Measurements from ENCODE around the gene U2AF2. TPM values are rescaled to one million over a fixed set of nuclear protein-coding genes. Genes with fewer than 3 reads are reported as not detected.

The U2AF2 gene
- total RNA-seq, 1 experiment from 2014 or later: 321 TPM

GRCh38 chr19:55675661-55676354 is 21.0 kb downstream of the U2AF2 start:
- peaks cover 36 to 42% of the 10 kb centered on the region in 2 experiments for H3K4me1 Mint-ChIP-seq
- no peak overlapping the region for H2AK5ac ChIP-seq (ENCODE audit: insufficient read length, low read length)
- no peaks in the 10 kb centered on the region; a peak in 1 of 5 replicates for H3K9me3 Mint-ChIP-seq

More at GRCh38 chr19:55675661-55676354, 21.0 kb downstream of the U2AF2 start:
- no peak overlapping the region for H4K5ac ChIP-seq (ENCODE audit: insufficient read length, low read depth, low read length)
- H4K8ac ChIP-seq (replicated peaks; ENCODE audit: insufficient read length, low read depth, low read length): no peak overlapping the region
- peaks cover 19% of the 10 kb centered on the region; the same call in 1 of the 2 replicates for H3K79me2 ChIP-seq (ENCODE audit: insufficient read depth, low read length)
- no peak overlapping the region for H3K56ac ChIP-seq (ENCODE audit: insufficient read length, low read depth, low read length)
- no peak for DNase-seq
- H3K4me1 ChIP-seq (ENCODE audit: insufficient read depth, low read length): no peaks in the 10 kb centered on the region
- peak overlapping the region; percentile 21 for H3K9ac ChIP-seq (ENCODE audit: extremely low read depth, insufficient read length, low read length)
- peak overlapping the region; percentile 94 to 98 for H3K4me3 Mint-ChIP-seq
- no peaks in the 10 kb centered on the region for H4K20me1 ChIP-seq (ENCODE audit: control insufficient read depth, insufficient read depth, insufficient read length)
- peaks cover 6% of the 10 kb centered on the region for H3K23me2 ChIP-seq (ENCODE audit: insufficient read length, low read depth, low read length, poor library complexity, severe bottlenecking)
- no peak overlapping the region for H3K14ac ChIP-seq (ENCODE audit: insufficient read depth, low read length)
- H2BK120ac ChIP-seq (ENCODE audit: low read depth, low read length, poor library complexity, severe bottlenecking): no peak overlapping the region
- no peak overlapping the region for H2AFZ ChIP-seq (ENCODE audit: low read length)
- H3K27me3 Mint-ChIP-seq (ENCODE audit: low read depth): no peaks in the 10 kb centered on the region
- no peak overlapping the region for H3K23ac ChIP-seq (ENCODE audit: insufficient read length, low read depth, low read length)
- WGBS (ENCODE audit: extremely low coverage, insufficient read length, low lambda C conversion rate): no CpG with 5 or more reads among the region's 16 CpGs
- H2BK12ac ChIP-seq (ENCODE audit: insufficient read length, low read depth, low read length): no peak overlapping the region
- H2BK5ac ChIP-seq (ENCODE audit: insufficient read length, low read length): no peak overlapping the region
- TF ChIP-seq, protein P1, sequence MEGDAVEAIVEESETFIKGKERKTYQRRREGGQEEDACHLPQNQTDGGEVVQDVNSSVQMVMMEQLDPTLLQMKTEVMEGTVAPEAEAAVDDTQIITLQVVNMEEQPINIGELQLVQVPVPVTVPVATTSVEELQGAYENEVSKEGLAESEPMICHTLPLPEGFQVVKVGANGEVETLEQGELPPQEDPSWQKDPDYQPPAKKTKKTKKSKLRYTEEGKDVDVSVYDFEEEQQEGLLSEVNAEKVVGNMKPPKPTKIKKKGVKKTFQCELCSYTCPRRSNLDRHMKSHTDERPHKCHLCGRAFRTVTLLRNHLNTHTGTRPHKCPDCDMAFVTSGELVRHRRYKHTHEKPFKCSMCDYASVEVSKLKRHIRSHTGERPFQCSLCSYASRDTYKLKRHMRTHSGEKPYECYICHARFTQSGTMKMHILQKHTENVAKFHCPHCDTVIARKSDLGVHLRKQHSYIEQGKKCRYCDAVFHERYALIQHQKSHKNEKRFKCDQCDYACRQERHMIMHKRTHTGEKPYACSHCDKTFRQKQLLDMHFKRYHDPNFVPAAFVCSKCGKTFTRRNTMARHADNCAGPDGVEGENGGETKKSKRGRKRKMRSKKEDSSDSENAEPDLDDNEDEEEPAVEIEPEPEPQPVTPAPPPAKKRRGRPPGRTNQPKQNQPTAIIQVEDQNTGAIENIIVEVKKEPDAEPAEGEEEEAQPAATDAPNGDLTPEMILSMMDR (conservative IDR thresholded peaks at IDR 0.05): no peak
- H3T11ph ChIP-seq (ENCODE audit: low read length): no peak overlapping the region
- H3K9me3 ChIP-seq (ENCODE audit: control insufficient read depth, low read depth, low read length): no peaks in the 10 kb centered on the region
- no peak overlapping the region for H3K18ac ChIP-seq (ENCODE audit: insufficient read length, low read depth, low read length)
- H3K79me1 ChIP-seq (ENCODE audit: insufficient read depth, low read depth, low read length, poor library complexity, severe bottlenecking): peaks cover 15% of the 10 kb centered on the region
- no peak overlapping the region for H4K91ac ChIP-seq (ENCODE audit: insufficient read length, low read depth, low read length)
- H2BK15ac ChIP-seq (ENCODE audit: low read depth, low read length): no peak overlapping the region
- peaks cover 23 to 58% (median 56%) of the 10 kb centered on the region in 3 experiments; a peak in 6 of 7 replicates for H3K36me3 Mint-ChIP-seq (ENCODE audit: insufficient read depth in 1 of 3, low read depth in 3 of 3)
- peak overlapping the region; percentile 55 to 98 (median 84); a peak in 6 of 7 replicates for H3K27ac Mint-ChIP-seq
- H3K4me2 ChIP-seq (ENCODE audit: insufficient read depth, insufficient read length, low read length): peak overlapping the region; percentile 77
- no peak overlapping the region for H2BK20ac ChIP-seq (ENCODE audit: low read depth, low read length, poor library complexity, severe bottlenecking)
- H3K27me3 ChIP-seq (ENCODE audit: insufficient read depth, low read length): no peaks in the 10 kb centered on the region
- H3K27ac ChIP-seq (ENCODE audit: insufficient read length, low read depth, low read length): no peak overlapping the region
- H3K4ac ChIP-seq (ENCODE audit: low read depth, low read length): no peak overlapping the region
